ENCODE results near the gene METTL21C. TPM values are rescaled to one million over a fixed set of nuclear protein-coding genes. Genes with fewer than 3 reads are reported as not detected.

Gene METTL21C
- total RNA-seq, 1 donor from 2014 or later: not detected

- Histone ChIP-seq H3K27me3 (ENCODE audit: control insufficient read depth, insufficient read depth, low read length) (no peaks in the 10 kb centered on the region), H3K4me3 (ENCODE audit: low read depth, low read length) (no peak overlapping the region), H3K36me3 (ENCODE audit: control insufficient read depth, insufficient read depth, low read length) (peaks cover 3% of the 10 kb centered on the region)
- no peak for DNase-seq (ENCODE audit: low read depth)
- peak; percentile 30 for TF ChIP-seq CTCF (IDR thresholded peaks at IDR 0.05; ENCODE audit: insufficient read depth, low read length, poor library complexity, severe bottlenecking)
These were observed 37.2 kb downstream of the METTL21C start for GRCh38 chr13:102657630-102658029.

GRCh38 chr13:102654756-102655155, 40.1 kb downstream of the METTL21C start:
- H3K27me3 ChIP-seq (ENCODE audit: control insufficient read depth, insufficient read depth, low read length): no peaks in the 10 kb centered on the region
- peaks cover 3% of the 10 kb centered on the region for H3K36me3 ChIP-seq (ENCODE audit: control insufficient read depth, insufficient read depth, low read length)

GRCh38 chr13:102651892-102652291, 43.0 kb downstream of the METTL21C start:
- no peaks in the 10 kb centered on the region for H3K27me3 ChIP-seq (ENCODE audit: control insufficient read depth, insufficient read depth, low read length)
- TF ChIP-seq CTCF (IDR thresholded peaks at IDR 0.05; ENCODE audit: insufficient read depth, low read length, poor library complexity, severe bottlenecking): no peak
- no peak overlapping the region for H3K4me3 ChIP-seq (ENCODE audit: low read depth, low read length)
- DNase-seq (ENCODE audit: low read depth): peak; percentile 19
- no peaks in the 10 kb centered on the region for H3K36me3 ChIP-seq (ENCODE audit: control insufficient read depth, insufficient read depth, low read length)

More at GRCh38 chr13:102654756-102655155, 40.1 kb downstream of the METTL21C start:
- no peak for DNase-seq (ENCODE audit: low read depth)
- H3K4me3 ChIP-seq (ENCODE audit: low read depth, low read length): no peak overlapping the region
- TF ChIP-seq CTCF (IDR thresholded peaks at IDR 0.05; ENCODE audit: insufficient read depth, low read length, poor library complexity, severe bottlenecking): no peak

- Histone ChIP-seq H3K27me3 (ENCODE audit: control insufficient read depth, insufficient read depth, low read length) (no peaks in the 10 kb centered on the region), H3K36me3 (ENCODE audit: control insufficient read depth, insufficient read depth, low read length) (no peaks in the 10 kb centered on the region), H3K4me3 (ENCODE audit: low read depth, low read length) (no peak overlapping the region)
- TF ChIP-seq CTCF (IDR thresholded peaks at IDR 0.05; ENCODE audit: insufficient read depth, low read length, poor library complexity, severe bottlenecking): no peak
- no peak for DNase-seq (ENCODE audit: low read depth)
These were observed 43.5 kb downstream of the METTL21C start for GRCh38 chr13:102651392-102651791.

GRCh38 chr13:102650444-102650843, 44.4 kb downstream of the METTL21C start:
- Histone ChIP-seq H3K4me3 (ENCODE audit: low read depth, low read length) (no peak overlapping the region), H3K27me3 (ENCODE audit: control insufficient read depth, insufficient read depth, low read length) (no peaks in the 10 kb centered on the region), H3K36me3 (ENCODE audit: control insufficient read depth, insufficient read depth, low read length) (no peaks in the 10 kb centered on the region)
- DNase-seq (ENCODE audit: low read depth): no peak
- no peak for TF ChIP-seq CTCF (IDR thresholded peaks at IDR 0.05; ENCODE audit: insufficient read depth, low read length, poor library complexity, severe bottlenecking)

- no peaks in the 10 kb centered on the region for H3K36me3 ChIP-seq (ENCODE audit: control insufficient read depth, insufficient read depth, low read length)
- no peak for DNase-seq (ENCODE audit: low read depth)
- H3K27me3 ChIP-seq (ENCODE audit: control insufficient read depth, insufficient read depth, low read length): no peaks in the 10 kb centered on the region
- TF ChIP-seq CTCF (IDR thresholded peaks at IDR 0.05; ENCODE audit: insufficient read depth, low read length, poor library complexity, severe bottlenecking): no peak
- H3K4me3 ChIP-seq (ENCODE audit: low read depth, low read length): no peak overlapping the region
These were observed 46.8 kb downstream of the METTL21C start for GRCh38 chr13:102648046-102648445.
